Cardiac fibroblast (primary cell): ENCODE measurements around the gene KCNJ18.
"Not testable (repeated sequence)": the region's sequence is repeated elsewhere in the genome, so short reads cannot be mapped to it uniquely, and the experiment has no call there.

Experiments used
- DNase-seq, 2 donors: peaks; one replicate each; pipeline versions ENCODE4 v3.0.0 to v3.0.0-alpha.2; 2010; ENCODE audit warnings: low read depth in 2 of 2
- H3K4me3 ChIP-seq, 2 donors: replicated peaks in 1 of 2; 1 replicate in 1 of 2; 2 replicates in 1 of 2; pipeline ENCODE4 v1.5.1; 2011; ENCODE audit warnings: low read depth in 2 of 2, low read length in 2 of 2, mild to moderate bottlenecking in 2 of 2, moderate library complexity in 1 of 2
- CTCF ChIP-seq: IDR thresholded peaks from one replicate; pipeline ENCODE4 v1.5.1; 2011; ENCODE audit warnings: low read depth, mild to moderate bottlenecking, low read length, inconsistent platforms

Gene KCNJ18

GRCh38 chr17:21669616-21670360 lies 22.5 kb upstream of the KCNJ18 start:
- not testable (repeated sequence) for DNase-seq, H3K4me3 ChIP-seq

GRCh38 chr17:21670361-21671155 lies 21.8 kb upstream of the KCNJ18 start:
- not testable (repeated sequence) for DNase-seq, H3K4me3 ChIP-seq

- not testable (repeated sequence) for H3K4me3 ChIP-seq, DNase-seq
These were observed 20.9 kb upstream of the KCNJ18 start for GRCh38 chr17:21671437-21671836.

GRCh38 chr17:21671871-21672270 lies 20.5 kb upstream of the KCNJ18 start:
- not testable (repeated sequence) for DNase-seq, H3K4me3 ChIP-seq

- H3K4me3 ChIP-seq, DNase-seq: not testable (repeated sequence)
These were observed 18.7 kb upstream of the KCNJ18 start for GRCh38 chr17:21673451-21674241.

GRCh38 chr17:21674242-21674731 lies 18.0 kb upstream of the KCNJ18 start:
- H3K4me3 ChIP-seq, result no peak overlapping the region
- no peak for DNase-seq
- TF ChIP-seq CTCF, result no peak

- DNase-seq, result not testable (repeated sequence)
These were observed 17.2 kb upstream of the KCNJ18 start for GRCh38 chr17:21674891-21675738.

GRCh38 chr17:21675739-21676130 lies 16.6 kb upstream of the KCNJ18 start:
- not testable (repeated sequence) for H3K4me3 ChIP-seq, DNase-seq

More at GRCh38 chr17:21674891-21675738, 17.2 kb upstream of the KCNJ18 start:
- not testable (repeated sequence) for H3K4me3 ChIP-seq

GRCh38 chr17:21676281-21677111 lies 15.8 kb upstream of the KCNJ18 start:
- DNase-seq, result no peak
- no peak overlapping the region for H3K4me3 ChIP-seq
- TF ChIP-seq CTCF, result no peak
